Left colon (tissue), 2 donors: Measurements from ENCODE around the gene SEMA3F. TPM values are rescaled to one million over a fixed set of nuclear protein-coding genes. Genes with fewer than 3 reads are reported as not detected.

Source experiments
- ATAC-seq: fragments of 200-7000 bp; cut with Tn5 transposase; one replicate; pipeline ENCODE4 v1.9.1; 2020; ENCODE audit warnings: mild to moderate bottlenecking, moderate library complexity
- DNase-seq, 2 donors: peaks; one replicate each; pipeline ENCODE4 v3.0.0-alpha.2; 2020
- intact Hi-C, 2 donors: fragments of 100-400 bp; cut with DNase I in 1 of 2; cut with micrococcal nuclease in 1 of 2; formaldehyde crosslinking; loops; one replicate each; pipeline versions ENCODE4 v1.11.2 to v1.14.0; 2022; cut with DNase I, micrococcal nuclease
- long read RNA-seq: library from polyadenylated mRNA; unstranded; transcript quantifications from one replicate; pipeline ENCODE4 v2.0.0, GENCODE V29; 2021
- total RNA-seq, 2 donors: library from RNA; stranded (reverse); fragmentation: NEBNext Ultra II Directional; extraction: Animal tissue kit (Norgen Biotek cat#: 25700); gene quantifications; one replicate each; pipeline ENCODE4 v1.2.1, GENCODE V29; 2021
- donor health status: DM: no; HTN: no; CAD: no.
- donor health status: DM: yes; HTN: yes; CAD: no.

Gene SEMA3F
- total RNA-seq = 10 to 100 TPM; 11.5 to 12.1 TPM
- long read RNA-seq, partial matches to known transcripts = 2 of 6 reads
- long read RNA-seq, other reads (novel, unspliced or antisense) = 3 of 6 reads

DNA sequence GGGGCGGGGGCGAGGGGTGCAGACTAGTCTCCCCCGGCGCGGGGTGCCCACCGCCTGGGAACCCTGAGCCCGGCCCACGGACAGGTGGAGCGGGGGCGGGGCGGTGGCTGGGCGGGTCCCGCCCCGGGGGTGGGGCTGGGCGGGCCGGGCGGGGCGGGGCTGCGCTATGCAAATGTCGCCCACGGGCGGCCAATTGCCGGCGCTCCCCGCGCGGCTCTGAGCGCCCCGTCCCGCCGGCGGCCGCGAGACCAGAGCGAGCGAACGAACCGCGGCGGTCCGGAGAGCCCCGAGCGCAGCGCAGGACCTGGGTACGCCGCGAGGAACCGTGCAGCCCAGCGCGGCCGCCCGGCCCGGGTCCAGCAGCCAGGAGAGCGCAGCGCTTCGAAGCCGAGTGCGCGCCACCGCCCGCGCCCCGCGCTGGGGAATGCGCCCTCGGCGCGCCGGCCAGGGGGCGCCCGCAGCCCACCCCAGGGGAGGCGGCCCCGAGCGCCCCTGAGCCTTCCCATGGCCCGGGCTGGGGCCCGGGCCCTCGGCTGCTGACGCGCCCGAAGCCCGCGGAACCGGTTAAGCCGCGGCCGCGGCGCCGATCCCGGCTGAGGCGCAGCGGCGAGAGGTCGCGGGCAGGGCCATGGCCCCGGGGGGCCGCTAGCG is at the start of gene SEMA3F:
TSS of gene SEMA3F (plus strand) at position 485 of the 651 bp plus-strand sequence. CDS start 4,299 bp downstream, outside the sequence.
- peak in 1 of 2 donors; percentile 78 for DNase-seq
- intact Hi-C loops = no loop called here
- peak; percentile 77 for ATAC-seq

GRCh38 chr3:50111757-50112156 is 43.4 kb upstream of the SEMA3F start:
- no peak for ATAC-seq
- intact Hi-C loops = no loop called here
- DNase-seq = no peak

- ATAC-seq = peak; percentile 38
- DNase-seq = no peak
- intact Hi-C loops = no loop called here
These were observed 42.7 kb upstream of the SEMA3F start for GRCh38 chr3:50112462-50112861.

- ATAC-seq (no peak), DNase-seq (no peak)
- intact Hi-C loops = no loop called here
These were observed 38.0 kb upstream of the SEMA3F start for GRCh38 chr3:50117120-50117519.

GRCh38 chr3:50118237-50118636 is 36.9 kb upstream of the SEMA3F start:
- intact Hi-C loops = no loop called here
- DNase-seq = no peak
- no peak for ATAC-seq

DNA sequence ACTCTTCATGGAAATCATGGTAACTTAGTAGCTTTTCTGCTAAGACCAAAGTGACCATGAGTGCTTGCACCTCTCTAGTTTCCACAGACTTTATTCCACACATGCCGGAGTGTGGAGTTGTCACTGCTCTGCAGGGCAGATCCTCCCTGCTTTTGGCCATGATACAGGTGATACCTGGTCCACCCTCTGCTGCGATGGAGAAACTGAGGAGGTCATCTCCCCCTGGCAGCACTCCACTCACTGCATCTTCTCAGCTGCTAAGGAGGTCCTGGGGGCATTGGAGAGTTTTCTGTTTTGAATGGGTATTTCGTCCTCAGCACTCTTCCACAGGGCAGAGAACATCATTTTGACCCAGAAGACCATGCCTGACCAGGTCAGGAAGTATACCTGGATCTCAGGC is 35.3 kb upstream of the SEMA3F start:
- no peak for ATAC-seq
- intact Hi-C loops = no loop called here
- no peak for DNase-seq

DNA sequence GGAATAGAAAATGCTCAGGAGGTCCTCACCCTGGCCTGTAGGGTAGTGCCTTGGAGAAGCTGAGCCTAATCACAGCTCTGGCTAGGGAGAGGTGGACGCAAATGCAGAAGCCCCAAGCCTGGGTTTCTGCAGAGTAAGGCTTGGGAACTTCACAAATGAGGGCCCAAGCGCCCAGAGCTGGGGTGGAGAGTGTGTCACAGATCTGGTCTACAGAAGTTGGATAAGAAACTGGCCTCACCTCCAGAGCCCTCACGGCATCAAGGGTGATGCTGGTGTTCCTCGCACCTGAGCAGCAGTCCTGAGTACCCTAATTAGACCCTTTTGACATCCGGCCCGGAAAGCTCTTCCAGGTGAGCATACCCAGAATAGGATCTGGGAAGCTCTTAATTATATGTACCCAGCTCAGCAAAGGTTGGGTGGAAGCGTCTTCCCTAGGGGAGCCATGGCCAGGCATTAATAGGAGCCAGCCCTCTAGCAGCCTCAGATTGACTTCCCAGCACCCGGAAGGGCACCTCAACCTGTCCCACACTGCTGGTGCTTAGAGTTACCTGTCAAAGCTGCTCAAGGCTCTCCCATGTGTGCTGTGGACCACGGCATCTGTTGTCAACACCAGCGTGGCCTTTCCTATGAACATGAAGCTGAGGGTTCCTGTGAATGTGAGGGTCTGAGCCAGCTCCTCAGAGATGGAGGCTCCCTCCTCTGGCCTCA is 34.6 kb upstream of the SEMA3F start:
- DNase-seq (no peak), ATAC-seq (peak; percentile 1)
- intact Hi-C loops = no loop called here

GRCh38 chr3:50121072-50122032 is 33.8 kb upstream of the SEMA3F start:
- intact Hi-C loops = loop anchor here in 1 of 2 donors (2.0 kb wide), 1 partner anchor 65 kb away; no protein-coding TSS in a partner anchor
- ATAC-seq = peak; percentile 80
- peak; percentile 61 to 84 for DNase-seq

DNA sequence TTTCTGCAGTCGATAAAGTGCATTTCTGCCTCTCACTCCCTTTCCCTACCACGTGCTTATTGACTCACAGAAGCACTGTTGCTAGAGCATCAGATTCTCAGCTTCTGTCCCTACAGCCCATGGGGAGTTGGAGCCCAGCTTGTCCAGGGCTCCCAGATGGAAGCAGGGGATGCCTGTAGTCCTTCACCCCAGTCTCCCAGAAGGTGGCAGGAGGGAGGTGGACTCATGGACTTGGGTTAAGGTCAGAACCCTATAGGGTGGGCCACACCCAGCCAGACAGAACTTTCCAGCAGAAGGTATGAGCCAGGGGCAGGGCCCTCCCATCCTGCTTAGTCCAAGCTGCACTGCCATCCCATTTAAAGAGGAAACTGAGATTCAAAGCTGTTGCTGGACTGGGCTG is 33.1 kb upstream of the SEMA3F start:
- ATAC-seq (peak; percentile 49), DNase-seq (no peak)
- intact Hi-C loops = loop anchor here in 1 of 2 donors (2.0 kb wide), 1 partner anchor 65 kb away; no protein-coding TSS in a partner anchor

DNA sequence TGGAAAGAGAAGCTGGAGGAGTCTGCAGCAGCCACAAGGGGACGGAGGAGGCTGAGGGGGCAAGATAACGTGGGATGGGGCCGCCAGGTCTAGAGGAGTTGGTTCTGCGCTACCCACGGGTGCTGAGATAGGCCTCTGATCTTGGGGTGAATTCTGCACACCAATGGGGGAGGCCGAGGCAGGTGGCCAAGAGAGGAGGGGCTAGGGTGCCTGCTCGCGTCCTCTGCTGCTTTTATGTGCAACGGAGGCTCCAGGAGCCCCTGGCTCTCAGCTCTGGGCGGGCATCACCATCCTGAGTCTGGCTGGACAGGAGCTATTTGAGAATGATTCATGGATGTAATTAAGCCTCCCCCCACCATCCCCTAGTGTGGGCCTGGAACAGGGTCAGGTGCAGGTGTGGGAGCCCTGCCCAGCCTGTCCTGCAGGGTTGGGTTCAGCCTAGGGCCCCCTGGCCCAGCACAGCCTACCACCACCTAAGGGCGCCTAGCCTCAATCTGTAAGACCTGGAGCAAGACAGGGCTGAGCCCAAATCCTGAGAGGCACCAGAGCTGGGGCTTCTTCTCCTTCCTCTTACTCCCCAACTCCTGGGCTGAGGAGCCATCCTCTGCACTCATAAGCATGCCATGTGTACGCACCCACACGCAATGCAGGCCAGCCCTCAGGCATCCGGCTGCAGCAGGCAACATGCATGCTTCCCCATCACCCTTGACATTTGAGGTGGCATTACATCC is 32.3 kb upstream of the SEMA3F start:
- intact Hi-C loops = loop anchor here in 1 of 2 donors (2.0 kb wide), 1 partner anchor 64 kb away; no protein-coding TSS in a partner anchor
- ATAC-seq (no peak), DNase-seq (no peak)

- DNase-seq = no peak
- peak; percentile 18 for ATAC-seq
- intact Hi-C loops = loop anchor here in 1 of 2 donors (2.0 kb wide), 1 partner anchor 63 kb away; no protein-coding TSS in a partner anchor
These were observed 31.6 kb upstream of the SEMA3F start for GRCh38 chr3:50123394-50124051.

DNA sequence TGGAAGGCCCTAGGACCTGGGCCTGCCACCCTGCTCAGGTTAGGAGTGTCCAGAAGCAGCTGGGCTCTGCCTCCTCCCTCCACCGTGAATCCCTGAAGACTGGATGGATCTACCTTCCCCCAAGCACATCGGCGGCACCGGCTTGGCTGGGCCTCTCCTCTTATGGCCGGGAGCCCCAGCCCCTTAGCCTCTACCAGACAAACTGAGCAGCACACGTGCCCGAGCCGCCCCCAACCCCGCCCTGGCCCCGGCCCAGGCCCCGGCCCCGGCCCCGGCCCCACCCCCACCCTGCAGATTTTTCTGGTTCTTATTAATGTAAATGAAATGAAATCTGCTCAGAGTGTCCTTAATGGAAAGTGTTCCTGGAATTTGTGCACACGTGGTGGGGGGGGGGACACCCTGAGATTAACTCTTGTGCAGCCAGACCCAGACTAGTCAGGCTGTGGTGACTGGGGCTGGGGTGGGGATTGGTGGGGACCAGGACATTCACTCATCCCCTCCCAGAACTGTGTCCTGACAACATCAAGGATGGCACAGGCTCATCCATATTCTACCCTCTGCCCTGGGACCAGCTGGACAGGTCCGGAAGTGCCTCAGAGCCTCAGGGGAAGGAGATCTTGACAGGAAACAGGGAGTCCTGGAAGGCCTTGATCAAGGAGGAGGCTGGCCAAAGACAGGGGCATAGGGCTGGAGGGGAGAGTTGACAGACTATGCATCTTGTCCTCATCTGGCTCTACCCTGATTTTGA is 30.9 kb upstream of the SEMA3F start:
- DNase-seq (no peak), ATAC-seq (peak; percentile 0)
- intact Hi-C loops = no loop called here

GRCh38 chr3:50124800-50125178 is 30.3 kb upstream of the SEMA3F start:
- no peak for DNase-seq
- no peak for ATAC-seq
- intact Hi-C loops = no loop called here

- no peak for ATAC-seq
- intact Hi-C loops = no loop called here
- DNase-seq = no peak
These were observed 29.4 kb upstream of the SEMA3F start for GRCh38 chr3:50125541-50126286.

- DNase-seq (no peak), ATAC-seq (no peak)
- intact Hi-C loops = no loop called here
These were observed 28.6 kb upstream of the SEMA3F start for GRCh38 chr3:50126287-50127211.
